NCI-H82 (cell line): ENCODE data around the gene PDE2A.
"Not testable (repeated sequence)": the region's sequence is repeated elsewhere in the genome, so short reads cannot be mapped to it uniquely, and the experiment has no call there.

Experiments used
- DNase-seq: peaks from one replicate; lab custom pipeline; 2025; lab: John Stamatoyannopoulos, UW

Gene PDE2A

GRCh38 chr11:72576661-72577060 is 97.6 kb downstream of the PDE2A start:
- DNase-seq: no peak

GRCh38 chr11:72576243-72576595 is 98.0 kb downstream of the PDE2A start:
- no peak for DNase-seq

- DNase-seq: no peak
These were observed 98.5 kb downstream of the PDE2A start for GRCh38 chr11:72575533-72576242.

- DNase-seq: peak; percentile 36
These were observed 99.4 kb downstream of the PDE2A start for GRCh38 chr11:72574548-72575460.

GRCh38 chr11:72573855-72574445 is 100.3 kb downstream of the PDE2A start:
- DNase-seq: no peak

- peak; percentile 72 for DNase-seq
These were observed 101.0 kb downstream of the PDE2A start for GRCh38 chr11:72573072-72573854.

GRCh38 chr11:72572540-72572939 is 101.7 kb downstream of the PDE2A start:
- DNase-seq: not testable (repeated sequence)

- DNase-seq: no peak
These were observed 103.1 kb downstream of the PDE2A start for GRCh38 chr11:72570893-72571661.

- no peak for DNase-seq
These were observed 104.0 kb downstream of the PDE2A start for GRCh38 chr11:72569966-72570892.

GRCh38 chr11:72568861-72569260 is 105.4 kb downstream of the PDE2A start:
- no peak for DNase-seq

- DNase-seq: no peak
These were observed 111.8 kb downstream of the PDE2A start for GRCh38 chr11:72562431-72562830.

- no peak for DNase-seq
These were observed 112.4 kb downstream of the PDE2A start for GRCh38 chr11:72561856-72562255.

- DNase-seq: not testable (repeated sequence)
These were observed 113.4 kb downstream of the PDE2A start for GRCh38 chr11:72560864-72561263.

- DNase-seq: no peak
These were observed 117.8 kb downstream of the PDE2A start for GRCh38 chr11:72556433-72556832.

- DNase-seq: not testable (repeated sequence)
These were observed 119.2 kb downstream of the PDE2A start for GRCh38 chr11:72555014-72555522.

- peak; percentile 59 for DNase-seq
These were observed 120.5 kb downstream of the PDE2A start for GRCh38 chr11:72553706-72554105.

- DNase-seq: no peak
These were observed 121.8 kb downstream of the PDE2A start for GRCh38 chr11:72552399-72552910.

GRCh38 chr11:72551571-72551970 is 122.7 kb downstream of the PDE2A start:
- DNase-seq: no peak

GRCh38 chr11:72548463-72548862 is 125.8 kb downstream of the PDE2A start:
- DNase-seq: no peak

- DNase-seq: no peak
These were observed 127.4 kb downstream of the PDE2A start for GRCh38 chr11:72546866-72547265.
